ENCODE measurements around the gene RBM39. TPM values are rescaled to one million over a fixed set of nuclear protein-coding genes. Genes with fewer than 3 reads are reported as not detected.
A peak's percentile ranks its signal among the peaks of the same experiment; 100 is the strongest.
"Not testable (repeated sequence)": the region's sequence is repeated elsewhere in the genome, so short reads cannot be mapped to it uniquely, and the experiment has no call there.

RBM39 gene
- total RNA-seq, 1 donor from 2014 or later, result 352 TPM

DNA sequence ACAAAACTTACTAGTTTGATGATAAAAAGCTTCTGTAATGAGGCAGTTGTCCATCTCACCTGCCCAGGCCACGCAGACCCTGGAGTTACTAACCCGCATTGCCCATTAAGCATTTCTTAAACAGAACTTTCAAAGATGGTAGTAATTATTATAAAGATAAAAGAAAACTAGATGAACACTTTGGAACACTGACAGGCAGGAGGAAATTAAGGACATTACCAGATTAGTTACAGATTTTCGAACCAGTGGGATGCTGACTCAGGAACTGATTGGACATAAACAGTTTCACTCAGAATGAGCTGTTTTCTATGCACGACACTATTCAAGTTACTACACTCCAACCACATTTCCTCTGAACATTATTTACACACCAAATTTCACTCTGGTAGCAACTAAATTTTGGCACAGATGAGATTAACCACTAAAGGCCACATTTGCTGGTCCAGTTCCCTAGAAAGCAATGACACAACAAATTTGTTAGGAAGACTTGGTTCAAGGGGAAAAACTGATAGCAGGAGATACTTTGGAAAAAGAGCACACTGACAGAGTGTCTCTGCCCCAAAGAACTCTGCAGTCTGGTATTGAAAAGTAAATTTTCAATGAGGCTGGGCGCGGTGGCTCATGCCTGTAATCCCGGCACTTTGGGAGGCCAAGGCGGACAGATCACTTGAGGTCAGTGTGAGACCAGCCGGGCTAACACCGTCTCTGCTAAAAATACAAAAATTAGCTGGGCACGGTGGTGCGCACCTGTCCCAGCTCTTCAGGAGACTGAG, 39.8 kb downstream of the RBM39 start:
- Mint-ChIP-seq H3K4me3 (no peak overlapping the region), H3K36me3 (ENCODE audit: low read depth) (peaks cover 61% of the 10 kb centered on the region), H3K27me3 (no peaks in the 10 kb centered on the region), H3K4me1 (peaks cover 36% of the 10 kb centered on the region), H3K9me3 (no peaks in the 10 kb centered on the region), H3K27ac (no peak overlapping the region)
- intact Hi-C loops (cut with micrococcal nuclease), result no loop called here
- no peak for DNase-seq

GRCh38 chr20:35700625-35701148, 41.4 kb downstream of the RBM39 start:
- H3K27me3 Mint-ChIP-seq, result no peaks in the 10 kb centered on the region
- H3K36me3 Mint-ChIP-seq (ENCODE audit: low read depth), result peaks cover 54% of the 10 kb centered on the region
- H3K9me3 Mint-ChIP-seq, result no peaks in the 10 kb centered on the region
- H3K27ac Mint-ChIP-seq, result peak overlapping the region; percentile 98
- intact Hi-C loops (cut with micrococcal nuclease), result no loop called here
- peaks cover 38% of the 10 kb centered on the region for H3K4me1 Mint-ChIP-seq
- no peak for DNase-seq
- peak overlapping the region; percentile 91 for H3K4me3 Mint-ChIP-seq

GRCh38 chr20:35699957-35700624, 42.0 kb downstream of the RBM39 start:
- Mint-ChIP-seq H3K27me3 (no peaks in the 10 kb centered on the region), H3K36me3 (ENCODE audit: low read depth) (peaks cover 54% of the 10 kb centered on the region), H3K4me1 (peaks cover 41% of the 10 kb centered on the region), H3K4me3 (peak overlapping the region; percentile 91), H3K27ac (peak overlapping the region; percentile 98), H3K9me3 (no peaks in the 10 kb centered on the region)
- intact Hi-C loops (cut with micrococcal nuclease), result loop anchor here (1.0 to 5.0 kb wide), 7 partner anchors 35 to 255 kb away; partner anchors contain the start of genes CPNE1, PHF20, RBM12 and SCAND1
- DNase-seq, result no peak

DNA sequence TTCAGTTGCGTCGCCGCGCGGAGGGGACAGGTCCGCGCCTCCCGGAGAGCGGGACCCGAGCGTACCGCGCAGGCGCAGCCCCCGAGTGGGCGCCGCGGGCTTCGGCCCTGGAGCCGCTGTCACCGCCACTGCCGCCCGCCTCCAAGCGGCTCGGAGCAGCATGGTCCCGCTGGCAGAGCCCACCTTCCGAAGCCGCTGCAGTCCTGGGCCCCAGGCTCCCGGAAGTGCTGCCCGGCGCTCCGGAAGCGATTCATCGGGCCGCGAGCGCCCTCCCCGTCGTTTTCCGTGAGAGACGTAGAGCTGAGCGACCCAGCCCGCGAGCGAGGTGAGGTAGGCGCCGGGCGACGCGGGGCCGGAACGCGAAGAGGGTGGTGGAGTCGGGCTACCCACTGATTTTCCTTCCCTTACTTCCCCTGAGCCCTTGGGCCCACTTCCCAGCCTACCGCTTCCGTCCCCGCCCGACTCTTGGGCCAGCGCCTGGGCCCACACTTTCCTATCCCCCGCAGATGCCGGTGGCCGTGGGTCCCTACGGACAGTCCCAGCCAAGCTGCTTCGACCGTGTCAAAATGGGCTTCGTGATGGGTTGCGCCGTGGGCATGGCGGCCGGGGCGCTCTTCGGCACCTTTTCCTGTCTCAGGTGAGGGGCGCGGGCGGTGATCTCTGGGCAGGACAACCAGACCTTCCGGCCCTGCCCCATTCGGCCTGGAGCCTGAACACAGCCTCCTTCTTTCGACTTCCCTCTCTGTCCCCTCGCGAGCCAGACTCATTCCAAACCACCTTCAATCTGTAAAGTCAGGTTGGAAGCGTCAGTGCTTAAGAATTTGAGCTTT, 42.7 kb downstream of the RBM39 start, which contains the start of the genes NFS1 and ROMO1:
Gene NFS1 (minus strand): TSS at position 226 of the 830 bp plus-strand sequence. CDS start 64 bp downstream, at position 162.
Gene ROMO1 (plus strand): TSS at position 279 of the 830 bp plus-strand sequence. CDS start 228 bp downstream, at position 507.
- Mint-ChIP-seq H3K27ac (peak within 1 kb of the TSS; percentile 98), H3K4me1 (peaks cover 40% of the 10 kb centered on the region), H3K36me3 (ENCODE audit: low read depth) (peaks cover 48% of the 10 kb centered on the region), H3K27me3 (no peaks in the 10 kb centered on the region), H3K4me3 (peak within 1 kb of the TSS; percentile 91), H3K9me3 (no peaks in the 10 kb centered on the region)
- DNase-seq, result peak; percentile 95
- intact Hi-C loops (cut with micrococcal nuclease), result loop anchor here (1.0 to 5.0 kb wide), 7 partner anchors 35 to 255 kb away; partner anchors contain the start of genes CPNE1, PHF20, RBM12 and SCAND1

- intact Hi-C loops (cut with micrococcal nuclease), result loop anchor here (1.0 to 5.0 kb wide), 8 partner anchors 34 to 256 kb away; partner anchors contain the start of genes CPNE1, PHF20, RBM12 and SCAND1
- peaks cover 40% of the 10 kb centered on the region for H3K4me1 Mint-ChIP-seq
- peak overlapping the region; percentile 89 for H3K27ac Mint-ChIP-seq
- H3K27me3 Mint-ChIP-seq, result no peaks in the 10 kb centered on the region
- H3K9me3 Mint-ChIP-seq, result no peaks in the 10 kb centered on the region
- H3K4me3 Mint-ChIP-seq, result peak overlapping the region; percentile 91
- H3K36me3 Mint-ChIP-seq (ENCODE audit: low read depth), result peaks cover 43% of the 10 kb centered on the region
- peak; percentile 70 for DNase-seq
Observed at GRCh38 chr20:35698298-35699126, 43.5 kb downstream of the RBM39 start.

GRCh38 chr20:35697696-35698297, 44.3 kb downstream of the RBM39 start:
- intact Hi-C loops (cut with micrococcal nuclease), result loop anchor here (1.0 to 5.0 kb wide), 6 partner anchors 33 to 257 kb away; partner anchors contain the start of genes CPNE1, PHF20, RBM12 and SCAND1
- peaks cover 40% of the 10 kb centered on the region for H3K4me1 Mint-ChIP-seq
- peaks cover 42% of the 10 kb centered on the region for H3K36me3 Mint-ChIP-seq (ENCODE audit: low read depth)
- no peak for DNase-seq
- peak overlapping the region; percentile 89 for H3K27ac Mint-ChIP-seq
- no peaks in the 10 kb centered on the region for H3K27me3 Mint-ChIP-seq
- H3K4me3 Mint-ChIP-seq, result peak overlapping the region; percentile 91
- no peaks in the 10 kb centered on the region for H3K9me3 Mint-ChIP-seq

GRCh38 chr20:35695978-35696377, 46.1 kb downstream of the RBM39 start:
- Mint-ChIP-seq H3K36me3 (ENCODE audit: low read depth) (peaks cover 35% of the 10 kb centered on the region), H3K27me3 (no peaks in the 10 kb centered on the region), H3K4me3 (no peak overlapping the region), H3K27ac (no peak overlapping the region), H3K9me3 (no peaks in the 10 kb centered on the region), H3K4me1 (peaks cover 36% of the 10 kb centered on the region)
- intact Hi-C loops (cut with micrococcal nuclease), result loop anchor here (5.0 kb wide), 1 partner anchor 234 kb away; no protein-coding TSS in a partner anchor
- no peak for DNase-seq

DNA sequence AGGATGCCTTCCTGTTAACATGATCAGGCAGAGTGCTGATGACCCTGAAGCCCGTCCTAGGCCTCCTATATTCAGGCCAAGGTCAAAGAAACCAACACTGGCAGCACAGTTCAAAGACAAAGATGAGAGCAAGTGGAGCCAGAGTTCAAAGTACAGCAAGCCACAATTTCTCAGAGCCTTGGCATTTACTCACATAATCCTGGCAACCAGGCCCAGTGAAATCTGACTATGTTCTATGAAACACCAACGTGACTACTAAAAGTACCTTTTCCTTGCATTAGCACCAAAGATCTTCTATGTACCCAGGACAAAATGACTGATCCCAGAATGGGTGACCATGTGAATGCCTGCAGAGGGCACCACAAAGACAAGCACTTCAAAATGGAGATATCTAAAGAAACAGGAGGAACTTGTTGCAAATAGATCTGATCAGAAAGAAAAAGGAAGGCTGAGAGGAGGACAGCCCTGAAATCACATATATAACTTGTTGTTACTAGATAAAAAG, 46.8 kb downstream of the RBM39 start:
- intact Hi-C loops (cut with micrococcal nuclease), result loop anchor here (5.0 kb wide), 1 partner anchor 233 kb away; no protein-coding TSS in a partner anchor
- Mint-ChIP-seq H3K4me3 (no peak overlapping the region), H3K9me3 (no peaks in the 10 kb centered on the region), H3K27me3 (no peaks in the 10 kb centered on the region), H3K4me1 (peaks cover 30% of the 10 kb centered on the region), H3K36me3 (ENCODE audit: low read depth) (peaks cover 38% of the 10 kb centered on the region), H3K27ac (no peak overlapping the region)
- DNase-seq, result no peak

DNA sequence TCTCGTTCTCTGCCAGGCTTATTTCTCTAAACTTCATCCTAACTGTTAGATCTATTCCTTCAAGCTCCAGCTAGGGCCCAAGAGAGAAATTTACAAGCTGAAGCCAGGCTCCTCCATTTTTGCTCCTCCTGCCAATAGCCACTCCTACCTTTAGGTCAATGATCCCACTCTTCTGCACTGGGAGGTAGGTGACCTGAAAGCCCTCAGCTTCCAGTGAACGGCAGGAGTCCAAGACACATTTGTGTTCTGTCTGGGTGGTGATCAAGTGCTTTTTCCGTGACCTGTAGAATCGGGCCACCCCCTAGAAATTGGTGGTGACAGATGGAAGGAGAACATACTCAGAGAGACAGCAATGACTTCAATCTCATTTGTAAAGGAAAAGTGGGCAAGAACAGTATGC, 51.8 kb downstream of the RBM39 start:
- no peak overlapping the region for H3K27ac Mint-ChIP-seq
- H3K9me3 Mint-ChIP-seq, result no peaks in the 10 kb centered on the region
- H3K36me3 Mint-ChIP-seq (ENCODE audit: low read depth), result peaks cover 49% of the 10 kb centered on the region

DNA sequence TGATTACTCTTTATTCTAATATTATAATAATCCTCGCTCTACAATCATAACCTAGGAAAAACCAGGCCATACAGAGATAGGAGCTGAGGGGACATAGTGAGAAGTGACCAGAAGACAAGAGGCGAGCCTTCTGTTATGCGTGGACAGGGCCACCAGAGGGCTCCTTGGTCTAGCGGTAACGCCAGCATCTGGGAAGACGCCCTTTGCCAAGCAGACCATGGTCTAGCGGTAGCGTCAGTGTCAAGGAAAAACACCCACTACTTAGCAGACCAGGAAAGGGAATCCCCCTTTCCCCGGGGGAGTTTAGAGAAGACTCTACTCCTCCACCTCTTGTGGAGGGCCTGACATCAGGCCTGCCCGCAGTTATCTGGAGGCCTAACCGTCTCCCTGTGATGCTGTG, 55.2 kb downstream of the RBM39 start:
- intact Hi-C loops (cut with micrococcal nuclease); DNase-seq: not testable (repeated sequence)
- H3K36me3 Mint-ChIP-seq (ENCODE audit: low read depth), result peaks cover 38% of the 10 kb centered on the region

More for the DNA sequence above, 51.8 kb downstream of the RBM39 start:
- intact Hi-C loops (cut with micrococcal nuclease), result no loop called here
- no peak for DNase-seq
- H3K27me3 Mint-ChIP-seq, result no peaks in the 10 kb centered on the region
- H3K4me3 Mint-ChIP-seq, result no peak overlapping the region
- H3K4me1 Mint-ChIP-seq, result peaks cover 2% of the 10 kb centered on the region

DNA sequence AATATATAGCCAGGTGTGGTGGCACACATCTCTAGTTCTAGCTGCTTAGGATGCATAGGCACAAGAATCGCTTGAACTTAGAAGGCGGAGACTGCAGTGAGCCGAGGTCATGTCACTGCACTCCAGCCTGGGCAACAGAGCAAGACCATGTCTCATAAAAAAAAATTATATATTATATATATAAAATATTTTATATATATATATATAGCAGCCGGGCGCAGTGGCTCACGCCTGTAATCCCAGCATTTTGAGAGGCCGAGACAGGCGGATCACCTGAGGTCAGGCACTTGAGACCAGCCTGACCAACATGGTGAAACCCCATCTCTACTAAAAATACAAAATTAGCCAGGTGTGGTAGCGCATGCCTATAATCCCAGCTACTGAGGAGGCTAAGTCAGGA, 56.7 kb downstream of the RBM39 start:
- DNase-seq; H3K9me3 Mint-ChIP-seq; H3K4me1 Mint-ChIP-seq; H3K27me3 Mint-ChIP-seq; intact Hi-C loops (cut with micrococcal nuclease); H3K27ac Mint-ChIP-seq; H3K4me3 Mint-ChIP-seq: not testable (repeated sequence)
- peaks cover 36% of the 10 kb centered on the region for H3K36me3 Mint-ChIP-seq (ENCODE audit: low read depth)

More for the DNA sequence above, 55.2 kb downstream of the RBM39 start:
- H3K27me3 Mint-ChIP-seq, H3K27ac Mint-ChIP-seq, H3K9me3 Mint-ChIP-seq, H3K4me3 Mint-ChIP-seq, H3K4me1 Mint-ChIP-seq: not testable (repeated sequence)

DNA sequence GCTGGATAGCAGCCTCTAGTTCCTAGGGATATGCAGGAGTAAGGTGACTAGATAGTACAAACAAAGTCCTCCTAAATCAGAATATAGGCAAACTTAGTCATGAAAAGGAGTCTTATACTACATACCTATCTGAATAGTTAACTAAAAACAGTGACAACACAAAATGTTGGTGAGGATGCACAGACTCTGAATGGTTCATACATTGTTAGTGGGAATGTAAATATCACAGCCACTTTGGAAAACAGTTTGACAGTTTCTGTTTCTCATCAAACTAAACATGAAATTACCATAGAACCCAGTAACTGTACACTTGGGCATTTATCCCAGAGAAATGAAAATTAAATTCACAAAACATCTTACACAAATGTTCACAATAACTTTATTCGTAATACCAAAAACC, 60.1 kb downstream of the RBM39 start:
- Mint-ChIP-seq H3K4me3 (no peak overlapping the region), H3K27me3 (no peaks in the 10 kb centered on the region), H3K36me3 (ENCODE audit: low read depth) (peaks cover 18% of the 10 kb centered on the region), H3K27ac (no peak overlapping the region), H3K4me1 (peaks cover 4% of the 10 kb centered on the region), H3K9me3 (no peaks in the 10 kb centered on the region)
- intact Hi-C loops (cut with micrococcal nuclease), result no loop called here
- DNase-seq, result no peak
